Measurements from ENCODE around the gene CEMIP.
"Not testable (repeated sequence)": the region's sequence is repeated elsewhere in the genome, so short reads cannot be mapped to it uniquely, and the experiment has no call there.

CEMIP gene

GRCh38 chr15:80761754-80762153 is 17.4 kb upstream of the CEMIP start:
- DNase-seq (ENCODE audit: low spot score) = no peak

- not testable (repeated sequence) for DNase-seq (ENCODE audit: low spot score)
These were observed 15.9 kb upstream of the CEMIP start for GRCh38 chr15:80763235-80763634.

GRCh38 chr15:80764535-80764934 is 14.6 kb upstream of the CEMIP start:
- DNase-seq (ENCODE audit: low spot score) = no peak

GRCh38 chr15:80766275-80766674 is 12.9 kb upstream of the CEMIP start:
- no peak for DNase-seq (ENCODE audit: low spot score)

- no peak for DNase-seq (ENCODE audit: low spot score)
These were observed 11.0 kb upstream of the CEMIP start for GRCh38 chr15:80768158-80768557.

GRCh38 chr15:80769153-80769828 is 9.9 kb upstream of the CEMIP start:
- DNase-seq (ENCODE audit: low spot score) = no peak

GRCh38 chr15:80769829-80770705 is 9.1 kb upstream of the CEMIP start:
- no peak for DNase-seq (ENCODE audit: low spot score)

- no peak for DNase-seq (ENCODE audit: low spot score)
These were observed 6.0 kb upstream of the CEMIP start for GRCh38 chr15:80773122-80773551.

- DNase-seq (ENCODE audit: low spot score) = no peak
These were observed 5.3 kb upstream of the CEMIP start for GRCh38 chr15:80773792-80774352.

- no peak for DNase-seq (ENCODE audit: low spot score)
These were observed 4.7 kb upstream of the CEMIP start for GRCh38 chr15:80774486-80774885.

- DNase-seq (ENCODE audit: low spot score) = no peak
These were observed 3.8 kb upstream of the CEMIP start for GRCh38 chr15:80775338-80775737.

- DNase-seq (ENCODE audit: low spot score) = peak; percentile 66
These were observed 2.6 kb upstream of the CEMIP start for GRCh38 chr15:80776420-80777045.

- no peak for DNase-seq (ENCODE audit: low spot score)
These were observed 2.0 kb upstream of the CEMIP start for GRCh38 chr15:80777137-80777536.

- DNase-seq (ENCODE audit: low spot score) = no peak
These were observed 1.1 kb upstream of the CEMIP start for GRCh38 chr15:80777826-80778620.

GRCh38 chr15:80778621-80778963 is 578 bp upstream of the CEMIP start:
- no peak for DNase-seq (ENCODE audit: low spot score)

GRCh38 chr15:80779658-80780415 is 667 bp downstream of the CEMIP start:
- no peak for DNase-seq (ENCODE audit: low spot score)

- no peak for DNase-seq (ENCODE audit: low spot score)
These were observed 1.4 kb downstream of the CEMIP start for GRCh38 chr15:80780416-80781221.

GRCh38 chr15:80783260-80783659 is 4.1 kb downstream of the CEMIP start:
- DNase-seq (ENCODE audit: low spot score) = no peak

GRCh38 chr15:80785335-80785734 is 6.2 kb downstream of the CEMIP start:
- no peak for DNase-seq (ENCODE audit: low spot score)

- no peak for DNase-seq (ENCODE audit: low spot score)
These were observed 6.7 kb downstream of the CEMIP start for GRCh38 chr15:80785811-80786354.
